NCI-H748 (cell line): ENCODE measurements around the gene BAIAP2L1.

Source experiments
- DNase-seq: peaks from one replicate; lab custom pipeline; 2025; ENCODE audit not compliant: unreplicated experiment; lab: John Stamatoyannopoulos, UW

The BAIAP2L1 gene

DNA sequence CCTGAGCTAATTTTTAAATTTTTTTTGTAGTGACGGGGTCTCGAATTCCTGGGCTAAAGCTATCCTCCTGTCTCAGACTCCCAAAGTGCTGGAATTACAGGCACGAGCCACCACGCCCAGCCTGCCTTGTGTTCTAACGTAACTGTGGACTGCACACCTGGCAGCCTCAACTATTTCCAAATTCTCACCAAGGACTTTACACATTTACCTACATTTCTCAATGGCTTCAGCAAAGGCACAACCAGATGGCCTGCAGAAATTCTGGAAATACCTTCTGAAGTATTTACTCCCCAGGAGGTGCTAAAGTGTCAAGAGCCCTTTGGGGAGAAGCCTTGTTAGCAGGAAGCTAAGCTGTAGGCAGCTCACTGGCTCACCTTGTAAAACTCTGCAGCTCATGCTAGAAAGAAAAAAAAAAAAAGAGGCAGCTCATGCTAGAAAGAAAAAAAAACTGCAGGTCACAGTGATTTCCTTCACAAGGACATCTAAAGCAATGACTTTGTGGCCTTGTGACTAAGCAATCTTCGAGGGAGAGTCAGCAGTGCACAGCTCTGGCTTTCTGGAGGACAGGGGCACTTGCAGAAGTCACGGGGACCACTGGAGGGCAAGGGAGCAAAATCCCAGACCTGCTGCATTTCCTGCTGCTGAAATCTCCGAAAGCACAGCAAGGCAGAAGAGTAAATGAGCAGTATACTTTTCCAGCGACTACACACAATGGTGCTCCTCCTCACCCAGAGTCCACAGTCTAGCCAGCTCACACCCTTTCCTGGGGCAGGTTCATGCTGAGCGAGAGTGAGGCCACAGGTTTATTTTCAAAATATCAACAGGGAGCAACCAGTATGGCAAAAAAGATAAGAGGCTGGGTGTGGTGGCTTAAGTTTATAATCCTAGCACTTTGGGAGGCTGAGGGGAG lies 40.4 kb downstream of the BAIAP2L1 start:
- DNase-seq = no peak

DNA sequence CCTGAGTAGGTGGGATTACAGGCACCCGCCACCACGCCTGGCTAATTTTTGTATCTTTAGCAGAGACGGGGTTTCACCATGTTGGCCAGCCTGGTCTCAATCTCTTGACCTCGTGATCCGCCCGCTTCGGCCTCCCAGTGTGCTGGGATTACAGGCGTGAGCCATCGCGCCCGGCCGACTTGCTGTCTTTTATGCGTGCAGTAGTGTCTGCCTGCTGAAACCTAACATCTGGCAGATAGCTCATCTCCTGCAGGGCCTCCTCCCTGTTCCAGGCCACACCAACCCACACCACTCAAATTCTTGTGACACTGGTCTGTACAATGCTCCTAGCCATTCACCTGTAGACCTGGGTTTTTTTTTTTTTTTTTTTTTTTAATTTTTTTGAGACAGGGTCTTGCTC lies 41.5 kb downstream of the BAIAP2L1 start:
- DNase-seq = no peak

DNA sequence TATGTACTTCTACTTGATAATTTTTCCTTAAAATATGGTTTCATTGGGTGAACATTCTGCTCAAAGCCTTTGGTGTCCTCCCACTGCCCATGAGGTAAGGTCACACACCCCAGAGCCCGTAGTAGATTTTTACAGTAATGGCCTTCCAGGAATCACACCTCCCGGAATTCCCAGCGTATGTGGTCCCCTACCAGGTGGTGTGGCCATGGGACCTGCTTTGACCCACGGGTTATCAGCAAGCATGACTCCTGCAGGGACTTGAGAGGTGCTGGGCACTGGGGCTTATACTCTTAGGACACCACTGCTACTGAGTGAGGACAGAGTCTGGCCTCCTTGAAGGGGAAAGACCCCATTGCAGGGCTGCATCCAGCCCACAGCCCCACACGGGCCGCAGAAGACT lies 42.2 kb downstream of the BAIAP2L1 start:
- DNase-seq = no peak

DNA sequence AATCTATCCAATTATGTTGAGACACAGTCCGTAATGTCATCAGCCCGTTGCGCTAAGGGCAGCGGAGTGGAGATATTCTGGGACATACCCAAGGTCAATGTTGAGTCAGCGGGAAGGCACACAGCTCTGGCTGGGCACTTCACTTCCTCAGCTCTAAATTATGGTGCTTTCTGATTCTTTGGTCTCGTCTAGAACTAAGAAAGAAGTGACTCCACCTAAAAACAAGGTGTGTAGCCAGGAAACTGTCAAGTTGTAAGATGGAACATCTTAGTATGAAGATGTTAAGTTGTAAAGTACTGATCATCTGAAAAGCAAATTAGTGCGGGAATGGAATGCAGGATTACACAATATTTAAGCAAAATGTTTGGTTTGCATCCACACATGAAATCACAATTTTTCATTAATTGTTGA lies 43.1 kb downstream of the BAIAP2L1 start:
- DNase-seq = no peak

DNA sequence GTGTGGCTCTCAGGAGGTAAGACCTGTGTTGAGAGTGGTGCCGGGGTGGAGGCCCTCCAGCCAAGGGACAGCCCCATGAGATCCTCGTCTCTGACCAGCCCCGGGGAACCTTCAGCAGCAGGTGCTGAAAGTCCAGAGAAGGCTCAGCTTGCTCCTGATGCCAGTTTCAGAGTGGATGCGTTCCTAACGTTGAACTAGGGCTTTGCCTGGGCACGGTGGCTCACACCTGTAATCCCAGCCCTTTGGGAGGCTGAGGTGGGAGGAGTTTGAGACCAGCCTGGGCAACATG lies 45.7 kb downstream of the BAIAP2L1 start:
- DNase-seq = no peak

DNA sequence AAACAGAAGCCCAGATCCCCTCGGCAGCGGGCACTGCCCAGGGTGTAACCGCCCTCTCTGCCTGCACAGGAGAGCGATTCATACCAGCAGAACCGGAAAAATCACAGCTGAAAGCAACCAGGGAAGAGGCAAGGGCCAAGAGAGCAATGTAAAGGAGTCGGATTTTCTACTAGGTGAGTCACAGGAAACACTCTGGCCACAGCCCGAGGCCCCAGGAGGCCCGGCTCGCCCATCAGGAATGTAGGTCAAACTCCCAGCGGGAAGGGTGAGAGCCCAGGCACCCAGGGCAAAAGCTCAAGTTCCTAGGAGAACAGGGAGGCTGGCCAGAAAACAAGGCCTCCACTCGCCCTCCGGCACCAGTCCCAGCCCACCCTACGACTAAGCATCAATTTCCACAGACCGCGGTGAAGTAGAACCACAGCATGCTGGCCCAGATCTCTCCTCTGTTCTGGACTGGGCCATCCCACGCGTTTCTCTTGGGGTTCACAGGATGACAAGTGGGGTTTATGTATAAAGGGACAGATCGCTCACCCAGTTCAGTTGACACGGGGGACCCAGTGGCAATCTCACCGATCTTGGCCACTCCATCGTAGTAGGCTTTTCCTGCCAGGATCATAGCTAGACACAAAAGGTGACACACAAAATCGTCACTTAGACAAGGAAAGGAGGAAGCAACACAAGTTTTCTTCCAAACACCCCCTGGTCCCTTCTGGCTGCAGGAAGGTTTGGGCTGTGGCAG lies 46.2 kb downstream of the BAIAP2L1 start:
- DNase-seq = no peak

DNA sequence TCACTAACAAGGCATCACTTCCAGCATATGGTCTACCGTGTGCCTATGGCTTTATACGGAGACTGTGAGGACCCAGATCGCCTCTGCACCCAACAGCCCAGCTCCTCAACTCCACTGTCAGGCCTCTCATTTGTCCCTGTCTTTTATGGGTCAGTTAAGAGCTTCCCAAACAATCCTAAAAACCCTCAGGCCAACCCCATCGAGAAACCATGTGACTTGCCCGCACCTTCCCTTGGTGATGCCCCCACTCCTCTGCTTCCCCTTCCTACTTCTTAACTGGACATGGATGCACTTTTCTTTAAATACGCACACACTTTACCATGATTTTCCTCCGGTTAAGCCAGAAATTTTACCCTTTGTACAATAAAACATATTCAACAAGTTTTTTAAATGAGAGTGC lies 46.8 kb downstream of the BAIAP2L1 start:
- DNase-seq = no peak

DNA sequence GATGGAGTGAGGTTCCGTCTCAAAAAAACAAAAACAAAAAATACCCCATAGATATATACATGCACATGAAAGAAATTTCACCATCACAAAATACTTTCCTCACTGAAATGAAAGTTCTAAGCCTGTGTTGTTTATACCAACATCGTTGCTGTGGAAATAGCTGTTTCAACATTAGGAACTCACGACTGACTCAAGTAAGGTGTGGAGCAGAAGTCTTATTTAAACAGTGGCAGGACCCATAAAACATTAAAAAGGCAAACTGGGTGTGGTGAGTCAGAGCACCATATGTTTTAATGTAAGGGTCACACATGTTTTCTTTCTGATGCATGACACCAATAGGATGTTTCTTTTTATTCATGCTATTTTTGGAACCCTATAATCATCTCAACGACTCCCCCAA lies 48.3 kb downstream of the BAIAP2L1 start:
- peak; percentile 94 for DNase-seq

DNA sequence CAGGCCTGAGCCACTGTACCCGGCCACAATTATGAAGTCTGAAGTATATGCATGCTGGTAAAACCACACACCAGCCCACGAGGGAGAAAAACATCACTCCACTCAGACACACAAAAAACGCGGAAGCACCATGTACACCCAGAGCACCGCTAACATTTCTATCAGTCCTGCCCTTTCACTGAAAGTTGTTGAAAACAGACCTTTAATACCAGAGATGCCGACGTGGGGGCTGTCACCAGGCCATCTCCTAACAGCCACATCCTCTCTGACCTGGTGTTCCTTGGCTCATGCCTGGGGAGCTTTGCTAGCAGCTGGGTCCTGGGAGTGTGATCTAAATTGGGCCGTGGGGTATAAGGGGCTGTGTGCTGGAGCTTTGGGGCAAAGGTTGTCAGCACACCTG lies 49.8 kb downstream of the BAIAP2L1 start:
- DNase-seq = no peak

DNA sequence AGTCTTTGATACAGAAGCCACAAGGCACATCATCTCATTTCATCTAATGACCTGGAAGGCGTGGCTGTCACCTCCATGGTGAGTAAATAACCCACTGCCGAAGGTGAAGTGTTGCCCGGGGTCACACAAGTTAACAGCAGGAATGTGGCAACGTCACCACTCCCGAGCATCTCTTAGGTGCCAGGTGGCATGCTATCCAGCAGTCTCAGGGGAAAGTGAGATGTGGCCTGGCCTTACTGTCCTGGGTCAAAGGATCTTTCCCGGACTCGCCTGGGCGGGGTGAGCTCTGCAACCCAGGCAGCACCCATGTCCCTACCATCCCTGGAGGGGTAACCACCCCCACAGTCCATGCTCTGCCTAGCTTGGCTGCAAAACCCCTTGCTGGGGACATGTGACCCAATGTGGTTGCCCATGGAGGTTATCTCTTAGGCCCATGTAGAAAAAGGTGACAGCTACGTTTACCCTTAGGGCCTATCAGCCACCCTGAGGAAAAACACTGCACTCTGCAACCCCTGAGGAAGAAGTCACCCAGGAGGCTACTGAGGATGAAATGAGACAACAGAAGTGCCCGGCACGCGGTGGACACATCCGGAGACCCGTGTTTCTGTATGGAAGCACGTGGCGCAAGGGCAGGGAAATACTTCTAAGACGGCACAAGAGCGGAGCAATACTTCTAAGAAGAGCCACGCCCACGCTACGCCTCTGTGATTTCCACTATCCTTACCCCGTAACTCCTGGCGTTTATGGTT lies 52.0 kb downstream of the BAIAP2L1 start:
- peak; percentile 74 for DNase-seq

DNA sequence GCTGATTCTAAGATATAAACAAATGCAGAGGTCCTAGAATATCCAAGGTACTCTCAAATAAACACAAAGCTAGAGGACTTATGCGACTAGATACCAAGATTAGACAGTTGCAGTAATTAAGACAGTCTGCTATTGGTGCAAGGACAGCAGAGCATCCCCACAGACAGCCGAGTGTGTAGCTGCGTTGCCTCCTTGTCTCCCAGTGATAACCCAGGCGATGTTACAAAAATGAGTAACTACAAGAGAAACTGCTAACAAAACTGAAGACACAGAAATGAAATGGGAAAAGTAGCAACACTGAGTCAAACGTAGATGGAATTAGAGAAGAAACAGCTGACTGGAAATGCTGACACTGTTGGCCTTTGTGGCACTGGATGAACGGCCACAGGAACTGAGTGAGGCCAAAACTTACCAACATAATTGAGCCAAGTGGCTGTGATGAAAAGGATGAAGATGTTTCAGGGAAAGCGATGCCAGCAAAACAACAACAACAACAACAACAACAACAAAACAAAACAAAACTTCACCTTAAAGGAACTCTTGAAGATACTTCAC lies 54.3 kb downstream of the BAIAP2L1 start:
- DNase-seq = no peak

DNA sequence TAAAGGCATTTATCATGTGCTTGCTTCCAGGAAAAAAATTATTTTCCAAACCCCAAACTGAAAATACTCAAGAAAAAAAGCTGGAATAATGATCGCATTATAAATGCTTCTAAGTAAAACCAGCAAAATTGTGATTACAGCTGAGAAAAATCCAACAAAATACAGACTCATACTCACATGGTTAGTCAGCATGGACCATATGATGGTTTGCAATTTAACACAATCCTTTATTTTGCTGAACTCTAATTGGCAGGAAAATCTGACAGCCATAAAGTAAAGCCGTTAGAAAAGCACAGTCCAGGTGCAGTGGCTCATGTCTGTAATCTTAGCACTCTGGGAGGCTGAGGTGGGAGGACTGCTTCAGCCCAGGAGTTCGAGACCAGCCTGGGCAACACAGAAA lies 59.8 kb downstream of the BAIAP2L1 start:
- DNase-seq = no peak

DNA sequence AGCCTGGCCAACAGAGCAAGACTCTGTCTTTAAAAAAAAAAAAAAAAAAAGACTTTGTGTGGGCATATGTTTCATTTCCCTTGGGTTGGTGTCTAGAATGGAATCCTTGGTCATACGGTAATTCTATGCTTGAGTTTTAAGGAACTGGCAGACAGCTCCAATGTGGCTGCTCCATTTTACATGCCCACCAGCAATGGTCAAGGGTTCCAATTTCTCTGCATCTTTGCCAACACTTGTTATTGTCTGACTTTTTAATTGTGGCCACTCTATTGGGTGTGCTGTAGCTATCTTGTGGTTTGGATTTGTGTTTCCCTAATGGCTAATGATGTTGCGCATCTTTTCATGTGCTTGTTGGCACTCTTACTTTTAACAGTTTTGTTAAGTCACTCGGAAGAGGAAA lies 61.8 kb downstream of the BAIAP2L1 start:
- DNase-seq = no peak

DNA sequence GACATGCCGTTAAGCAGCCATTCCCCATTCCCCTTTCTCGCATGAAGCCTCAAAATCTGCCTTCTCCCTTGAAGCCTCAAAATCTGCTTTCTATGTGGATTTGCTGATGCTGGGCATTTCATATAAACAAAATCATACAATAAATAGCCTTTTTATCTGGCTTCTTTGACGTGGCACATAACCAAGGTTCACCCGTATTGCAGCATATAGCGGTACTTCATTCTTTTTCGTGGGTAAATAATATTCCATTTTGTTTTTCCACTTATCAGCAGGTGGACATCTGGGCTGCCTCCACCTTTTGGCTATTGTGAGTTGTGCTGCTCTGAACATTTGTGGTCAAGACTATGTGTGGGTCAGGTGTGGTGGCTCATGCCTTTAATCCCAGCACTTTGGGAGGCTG lies 62.4 kb downstream of the BAIAP2L1 start:
- DNase-seq = no peak

DNA sequence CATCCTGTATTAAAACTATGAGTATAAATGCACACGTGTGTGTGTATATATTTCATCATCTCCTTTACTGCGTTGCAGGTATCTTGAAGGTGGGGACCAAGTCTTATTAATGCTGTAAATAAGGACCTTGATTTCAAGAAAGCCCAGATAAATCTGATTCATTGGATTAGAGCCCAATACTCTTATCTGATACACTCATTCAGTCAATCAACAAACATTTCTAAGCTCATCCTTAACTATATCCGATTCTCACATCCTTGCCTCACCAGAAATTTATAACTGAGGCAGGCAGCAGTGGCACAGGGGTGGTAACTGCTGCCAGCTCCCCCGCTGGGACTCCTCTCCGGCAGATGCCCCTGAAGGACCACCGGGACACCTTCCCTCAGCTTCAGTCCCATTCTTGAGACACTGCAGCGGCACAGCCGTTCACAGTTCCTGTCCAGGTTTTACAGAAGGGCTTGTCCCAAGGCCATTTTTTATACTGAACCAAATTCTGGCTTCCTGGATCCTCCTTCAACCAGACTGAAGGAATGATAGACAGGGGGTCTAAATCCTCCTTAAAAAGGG lies 65.4 kb downstream of the BAIAP2L1 start:
- no peak for DNase-seq

DNA sequence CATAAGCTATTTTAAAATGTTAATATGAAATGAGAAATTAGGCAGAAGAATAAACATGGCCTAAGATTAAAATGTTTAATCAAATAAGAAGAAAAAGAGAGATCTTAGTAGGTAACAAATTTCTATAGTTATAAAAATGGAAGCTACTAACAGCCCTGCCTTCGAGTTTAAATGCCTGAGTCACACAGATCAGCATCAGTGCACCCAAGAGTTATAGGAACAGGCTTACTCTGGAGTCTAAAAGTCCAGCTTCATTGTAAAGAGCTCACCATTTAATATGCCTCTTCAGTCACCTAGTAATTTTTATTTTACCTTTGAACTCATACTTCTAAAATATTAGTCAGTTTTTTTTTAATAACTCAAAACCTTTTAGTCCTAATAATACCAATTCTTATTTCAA lies 66.8 kb downstream of the BAIAP2L1 start:
- DNase-seq = no peak

DNA sequence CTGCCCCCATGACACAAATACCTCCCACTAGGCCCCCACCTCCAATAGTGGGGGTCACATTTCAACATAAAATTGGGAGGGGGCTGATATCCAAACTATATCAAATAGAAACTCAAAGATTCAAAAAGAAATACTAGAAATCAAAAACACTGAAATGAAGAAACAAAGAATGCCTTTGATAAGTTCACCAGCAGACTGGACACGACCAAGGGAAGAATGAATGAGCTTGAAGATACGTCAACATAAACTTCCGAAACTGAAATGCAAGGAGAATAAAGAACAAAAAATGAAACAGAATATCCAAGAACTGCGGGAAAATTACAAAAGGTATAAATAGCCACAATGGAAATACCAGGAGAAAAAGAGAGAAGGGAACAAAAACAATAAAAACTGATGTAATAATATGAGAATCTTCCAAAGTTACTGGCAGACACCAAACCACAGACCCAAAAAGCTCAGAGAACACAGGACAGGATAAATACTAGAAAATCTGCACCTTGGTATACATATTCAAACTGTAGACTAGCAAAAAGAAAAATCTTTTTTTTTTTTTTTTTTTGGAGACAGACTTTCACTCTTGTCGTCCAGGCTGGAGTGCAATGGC lies 69.9 kb downstream of the BAIAP2L1 start:
- no peak for DNase-seq

DNA sequence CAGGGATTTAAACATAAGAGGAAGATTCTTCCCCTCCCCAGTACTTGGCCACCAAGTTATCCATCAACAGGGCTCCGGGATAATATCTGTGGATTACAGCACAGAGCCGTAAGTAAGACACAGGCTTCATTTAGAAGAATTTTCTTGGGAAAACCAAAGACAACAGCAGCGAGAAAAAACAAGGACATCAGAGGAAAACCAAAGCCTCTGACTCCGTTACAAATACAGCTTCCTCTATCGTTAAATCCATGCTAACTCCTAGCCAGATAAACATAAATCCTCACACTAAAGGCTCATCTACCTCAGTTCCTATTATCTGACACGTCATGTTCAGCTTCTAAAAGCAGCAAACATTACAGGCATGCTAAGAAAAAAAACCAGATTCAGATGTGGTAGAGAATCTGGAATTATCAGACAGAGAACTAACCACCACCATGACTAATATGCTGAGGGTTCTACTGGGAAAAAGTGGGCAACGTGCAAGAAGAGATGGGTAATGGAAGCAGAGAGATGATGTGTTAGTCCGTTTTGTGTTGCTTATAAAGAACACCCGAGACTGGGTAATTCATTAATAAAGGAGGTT lies 71.0 kb downstream of the BAIAP2L1 start:
- no peak for DNase-seq

DNA sequence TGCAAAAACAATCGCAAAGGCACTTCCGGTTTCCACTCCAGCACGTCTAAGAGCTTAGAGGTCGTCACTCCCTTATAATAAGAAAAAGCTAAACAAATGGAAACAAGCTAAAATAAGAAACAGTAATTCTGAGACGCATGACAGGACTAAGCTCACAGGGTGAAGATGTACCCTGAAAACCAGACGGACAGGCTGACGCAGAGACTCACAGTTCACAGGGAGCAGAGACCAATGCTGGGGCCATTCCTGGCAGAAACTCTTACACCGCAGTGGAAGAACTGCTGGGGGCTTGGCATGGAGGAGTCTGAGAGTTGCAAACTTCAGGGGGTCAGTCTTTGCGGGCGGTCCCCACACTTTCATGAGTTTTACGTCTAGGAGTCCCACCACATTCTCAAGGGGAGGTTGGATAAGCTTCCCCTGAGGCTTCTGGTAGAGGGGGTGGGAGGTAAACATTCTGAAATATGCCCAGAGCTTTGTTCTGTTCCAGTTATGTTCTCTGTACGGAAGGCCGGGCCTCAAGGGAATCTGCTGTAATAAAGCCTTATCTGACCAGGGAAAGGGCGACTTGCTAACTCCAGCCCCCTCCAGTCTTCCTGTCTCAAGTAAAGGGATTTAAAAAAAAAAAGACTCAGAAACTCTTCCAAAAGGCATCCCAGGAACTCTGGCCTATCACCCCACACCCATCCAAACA lies 71.6 kb downstream of the BAIAP2L1 start:
- DNase-seq = no peak

DNA sequence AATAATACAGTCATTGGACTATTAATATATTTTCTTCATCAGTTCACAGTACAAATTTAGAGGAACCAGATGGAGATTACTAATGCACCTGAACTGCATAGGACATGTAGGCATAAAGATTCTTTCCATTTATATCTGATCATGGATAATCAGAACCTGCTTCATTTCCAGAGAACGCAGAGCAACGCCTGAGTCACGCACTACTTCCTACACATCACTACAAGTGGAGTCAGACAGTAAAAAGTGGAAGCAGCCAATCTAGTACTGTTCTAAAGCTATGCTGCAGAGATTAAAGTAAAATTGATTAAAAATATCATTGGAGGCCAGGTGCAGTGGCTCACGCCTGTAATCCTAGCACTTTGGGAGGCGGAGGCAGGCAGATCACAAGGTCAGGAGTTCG lies 76.1 kb downstream of the BAIAP2L1 start:
- DNase-seq = no peak
